ENCODE results near the gene MAPK8. TPM values are rescaled to one million over a fixed set of nuclear protein-coding genes. Genes with fewer than 3 reads are reported as not detected.

Gene MAPK8
- total RNA-seq, 1 donor from 2014 or later = 56.6 TPM

DNA sequence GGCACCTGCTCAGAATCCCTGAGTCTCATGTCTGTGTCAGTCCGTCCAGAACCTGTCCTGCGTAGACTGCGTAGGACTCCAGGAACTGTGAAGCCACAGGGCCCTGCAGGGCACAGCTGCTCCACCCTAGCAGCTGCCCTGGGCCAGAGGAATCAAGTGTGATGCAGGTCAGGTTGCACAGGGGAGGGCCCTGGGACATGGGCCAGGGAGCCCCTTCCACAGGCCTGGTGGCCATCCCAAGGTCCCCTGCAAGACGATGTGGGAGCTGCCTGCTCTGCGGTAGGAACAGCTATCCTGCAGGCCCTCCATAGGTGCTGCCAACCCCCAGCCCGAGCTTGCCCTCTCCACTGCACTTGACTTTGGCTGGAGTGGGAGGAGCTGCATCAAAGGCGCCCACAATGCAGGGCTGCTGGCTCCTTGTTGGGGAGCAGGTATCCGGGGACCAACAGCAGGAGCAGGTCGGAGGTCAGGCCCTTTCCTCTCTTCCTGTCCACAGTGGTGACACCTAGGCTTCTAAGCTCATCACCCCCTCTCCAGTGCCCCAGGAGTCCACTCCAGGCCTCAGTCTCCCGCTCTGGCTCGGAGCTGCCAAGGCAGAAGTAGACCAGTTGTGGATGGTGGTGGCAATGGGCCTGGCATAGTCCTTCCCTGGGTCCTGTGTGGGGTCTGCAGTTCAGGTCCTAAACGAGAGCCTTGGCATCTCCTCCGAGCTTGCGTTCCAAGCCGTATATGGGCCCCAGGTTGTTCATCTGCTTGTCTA lies 149.1 kb downstream of the MAPK8 start:
- Mint-ChIP-seq H3K27me3 (ENCODE audit: low read depth) (no peaks in the 10 kb centered on the region), H3K4me3 (no peak overlapping the region), H3K4me1 (peaks cover 7% of the 10 kb centered on the region), H3K27ac (ENCODE audit: unreplicated experiment) (no peak overlapping the region), H3K36me3 (ENCODE audit: low read depth) (no peaks in the 10 kb centered on the region), H3K9me3 (no peaks in the 10 kb centered on the region)
- no peak for DNase-seq (ENCODE audit: low read depth, low spot score)
- TF ChIP-seq, protein P1, sequence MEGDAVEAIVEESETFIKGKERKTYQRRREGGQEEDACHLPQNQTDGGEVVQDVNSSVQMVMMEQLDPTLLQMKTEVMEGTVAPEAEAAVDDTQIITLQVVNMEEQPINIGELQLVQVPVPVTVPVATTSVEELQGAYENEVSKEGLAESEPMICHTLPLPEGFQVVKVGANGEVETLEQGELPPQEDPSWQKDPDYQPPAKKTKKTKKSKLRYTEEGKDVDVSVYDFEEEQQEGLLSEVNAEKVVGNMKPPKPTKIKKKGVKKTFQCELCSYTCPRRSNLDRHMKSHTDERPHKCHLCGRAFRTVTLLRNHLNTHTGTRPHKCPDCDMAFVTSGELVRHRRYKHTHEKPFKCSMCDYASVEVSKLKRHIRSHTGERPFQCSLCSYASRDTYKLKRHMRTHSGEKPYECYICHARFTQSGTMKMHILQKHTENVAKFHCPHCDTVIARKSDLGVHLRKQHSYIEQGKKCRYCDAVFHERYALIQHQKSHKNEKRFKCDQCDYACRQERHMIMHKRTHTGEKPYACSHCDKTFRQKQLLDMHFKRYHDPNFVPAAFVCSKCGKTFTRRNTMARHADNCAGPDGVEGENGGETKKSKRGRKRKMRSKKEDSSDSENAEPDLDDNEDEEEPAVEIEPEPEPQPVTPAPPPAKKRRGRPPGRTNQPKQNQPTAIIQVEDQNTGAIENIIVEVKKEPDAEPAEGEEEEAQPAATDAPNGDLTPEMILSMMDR (conservative IDR thresholded peaks at IDR 0.05) = no peak

DNA sequence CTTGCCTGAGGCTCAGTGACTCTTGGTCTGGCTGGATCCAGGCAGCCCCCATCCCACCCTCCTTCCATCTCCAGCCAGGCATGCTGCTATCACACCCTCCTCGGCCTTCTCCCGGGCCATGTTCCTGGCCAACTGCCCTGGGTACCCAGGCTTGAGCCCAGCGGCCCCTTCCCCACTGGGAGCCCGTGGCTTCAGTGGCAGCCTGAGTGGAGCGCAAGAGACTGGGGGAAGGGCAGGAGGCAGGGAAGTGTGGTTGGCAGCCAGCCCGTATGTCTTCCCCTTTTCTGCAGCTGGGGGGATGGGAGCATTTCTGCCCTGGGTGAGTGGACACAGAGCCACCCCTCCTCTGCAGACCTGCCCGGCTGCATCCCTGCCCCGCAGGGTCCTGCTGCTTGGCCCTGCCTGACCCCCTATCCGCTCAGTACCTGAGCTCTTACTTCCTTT lies 149.9 kb downstream of the MAPK8 start:
- H3K9me3 Mint-ChIP-seq = no peaks in the 10 kb centered on the region
- DNase-seq (ENCODE audit: low read depth, low spot score) = no peak
- no peaks in the 10 kb centered on the region for H3K36me3 Mint-ChIP-seq (ENCODE audit: low read depth)
- no peak overlapping the region for H3K27ac Mint-ChIP-seq (ENCODE audit: unreplicated experiment)
- TF ChIP-seq, protein P1 (conservative IDR thresholded peaks at IDR 0.05) = no peak
- H3K27me3 Mint-ChIP-seq (ENCODE audit: low read depth) = no peaks in the 10 kb centered on the region
- H3K4me1 Mint-ChIP-seq = peaks cover 7% of the 10 kb centered on the region
- H3K4me3 Mint-ChIP-seq = no peak overlapping the region

DNA sequence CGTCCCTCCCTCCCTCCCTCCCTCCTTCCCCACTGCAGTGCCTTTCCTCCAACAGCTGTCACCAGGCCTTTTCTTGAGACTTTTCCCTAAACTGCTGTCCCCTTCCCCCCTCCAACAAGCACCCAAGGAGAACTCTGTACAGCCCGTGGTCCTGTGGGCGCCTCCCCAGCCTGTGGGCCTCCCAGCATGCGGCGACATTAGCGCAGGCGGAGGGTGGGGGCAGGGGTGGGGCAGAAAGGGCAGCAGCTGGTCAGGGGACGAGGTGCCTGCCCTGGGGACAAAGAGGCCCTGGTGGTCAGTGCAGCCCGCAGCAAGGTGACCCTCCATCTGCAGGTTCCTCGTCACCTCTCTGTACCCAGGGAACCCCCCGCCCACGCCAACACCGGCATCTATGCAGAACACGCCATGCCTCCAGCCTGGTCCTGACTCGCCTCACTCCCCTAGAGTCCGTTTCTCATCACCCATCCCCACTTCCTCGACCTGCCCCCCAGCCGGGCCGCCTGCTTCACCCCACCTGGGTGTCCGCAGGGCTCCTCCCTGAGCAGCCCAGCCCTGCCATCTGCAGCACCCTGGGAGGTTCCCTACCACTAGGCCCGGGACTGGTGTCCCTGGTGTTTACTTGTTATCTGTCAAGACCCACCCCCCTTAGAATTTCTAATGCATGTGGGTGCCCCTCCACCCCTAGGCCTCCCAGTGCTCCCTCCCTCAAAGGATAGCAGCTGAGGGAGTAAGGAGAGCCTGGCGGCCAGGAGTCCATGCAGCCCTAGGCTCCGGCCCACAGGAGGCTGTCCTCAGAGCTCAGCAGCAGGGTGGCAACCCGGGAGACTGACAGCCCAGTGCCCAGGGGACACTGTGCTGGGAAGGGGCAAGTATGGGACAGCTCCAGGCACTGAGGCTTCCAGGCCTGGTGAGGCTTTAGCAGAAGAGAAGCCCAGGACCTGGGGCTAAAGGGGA lies 150.6 kb downstream of the MAPK8 start:
- Mint-ChIP-seq H3K9me3 (no peaks in the 10 kb centered on the region), H3K4me1 (peaks cover 7% of the 10 kb centered on the region), H3K27me3 (ENCODE audit: low read depth) (no peaks in the 10 kb centered on the region), H3K36me3 (ENCODE audit: low read depth) (no peaks in the 10 kb centered on the region), H3K4me3 (no peak overlapping the region), H3K27ac (ENCODE audit: unreplicated experiment) (no peak overlapping the region)
- TF ChIP-seq, protein P1 (conservative IDR thresholded peaks at IDR 0.05) = no peak
- no peak for DNase-seq (ENCODE audit: low read depth, low spot score)

DNA sequence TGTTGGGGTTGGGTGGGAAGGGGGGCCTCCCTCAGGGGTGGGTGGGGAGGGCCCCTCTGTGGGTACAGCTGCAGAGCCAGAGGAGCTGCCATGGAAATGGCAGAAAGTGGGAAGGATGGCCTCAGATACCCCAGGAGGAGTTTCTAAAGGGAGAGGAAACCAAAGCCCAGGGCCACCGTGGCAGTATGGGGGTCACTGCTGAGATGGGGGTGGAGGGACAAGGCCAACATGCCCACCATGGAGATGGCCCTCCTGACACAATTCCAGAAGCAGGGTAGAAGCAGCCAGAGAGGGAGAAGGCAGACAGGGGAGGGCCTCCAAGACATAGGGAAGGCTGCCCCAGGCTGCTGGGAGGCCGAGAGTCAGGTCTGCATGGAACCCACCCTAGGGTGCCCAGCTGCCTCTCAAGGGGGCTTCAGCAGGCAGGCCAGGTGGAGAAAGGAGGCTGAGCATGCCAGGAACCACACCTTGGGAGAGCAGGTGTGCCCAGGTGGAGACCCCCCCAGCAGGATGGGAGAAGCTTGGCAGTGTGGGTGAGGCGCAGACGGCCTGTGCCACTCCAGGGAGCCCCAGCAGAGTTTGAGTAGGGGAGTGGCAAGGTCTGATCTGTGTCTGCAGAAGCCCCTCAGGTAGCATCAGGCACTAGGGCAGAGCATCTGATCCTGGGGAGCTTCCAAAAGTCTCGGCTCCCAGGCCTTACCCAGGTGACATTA lies 151.6 kb downstream of the MAPK8 start:
- TF ChIP-seq, protein P1 (conservative IDR thresholded peaks at IDR 0.05) = no peak
- Mint-ChIP-seq H3K4me1 (peaks cover 1% of the 10 kb centered on the region), H3K27ac (ENCODE audit: unreplicated experiment) (no peak overlapping the region), H3K27me3 (ENCODE audit: low read depth) (no peaks in the 10 kb centered on the region), H3K36me3 (ENCODE audit: low read depth) (no peaks in the 10 kb centered on the region), H3K4me3 (no peak overlapping the region), H3K9me3 (no peaks in the 10 kb centered on the region)
- no peak for DNase-seq (ENCODE audit: low read depth, low spot score)

DNA sequence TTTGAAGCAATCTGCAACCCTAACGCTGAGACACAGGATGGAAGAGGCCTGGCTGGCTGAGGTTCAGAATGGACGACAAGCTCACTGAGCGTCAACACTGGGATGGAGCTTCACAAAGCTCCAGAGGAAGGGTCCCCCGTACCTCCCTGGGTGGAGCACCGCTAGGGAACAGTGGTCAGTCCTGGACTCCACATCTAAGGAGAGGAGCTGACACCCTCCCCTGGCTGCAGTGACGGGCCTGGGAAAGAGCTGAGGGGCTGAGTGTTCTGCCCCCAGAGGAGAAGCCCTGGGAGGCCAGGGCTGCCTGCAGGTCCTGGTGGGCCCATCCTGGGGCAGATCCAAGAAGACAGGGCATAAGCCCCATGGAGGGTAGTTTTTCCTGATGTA lies 152.2 kb downstream of the MAPK8 start:
- no peak overlapping the region for H3K27ac Mint-ChIP-seq (ENCODE audit: unreplicated experiment)
- no peak for DNase-seq (ENCODE audit: low read depth, low spot score)
- no peak overlapping the region for H3K4me3 Mint-ChIP-seq

More for the DNA sequence above, 152.2 kb downstream of the MAPK8 start:
- H3K4me1 Mint-ChIP-seq = no peaks in the 10 kb centered on the region
- no peaks in the 10 kb centered on the region for H3K27me3 Mint-ChIP-seq (ENCODE audit: low read depth)
- no peaks in the 10 kb centered on the region for H3K9me3 Mint-ChIP-seq
- TF ChIP-seq, protein P1 (conservative IDR thresholded peaks at IDR 0.05) = no peak
- H3K36me3 Mint-ChIP-seq (ENCODE audit: low read depth) = no peaks in the 10 kb centered on the region

All from neural crest cell (in vitro differentiated cells).